GM12878 (cell line): ENCODE measurements around the gene DMKN. TPM values are rescaled to one million over a fixed set of nuclear protein-coding genes. Genes with fewer than 3 reads are reported as not detected.

ENCODE experiments used
- ATAC-seq: fragments of 200-7000 bp; cut with Tn5 transposase; 3 replicates; pipeline ENCODE4 v1.9.1; 2020; ENCODE audit warnings: mild to moderate bottlenecking, moderate library complexity
- BruUV-seq: library from RNA; stranded (reverse); fragments of 400-500 nt; replicated peaks from 2 replicates; lab custom pipeline; 2021; lab: Mats Ljungman, UMichigan
- CTCF ChIA-PET: fragments of 300-600 bp; sonication (Branson Sonifier 250); formaldehyde crosslinking; extraction: SDS; loops from one replicate; lab custom pipeline; 2021; ENCODE audit warnings: inconsistent platforms; lab: Yijun Ruan, JAX
- POLR2A ChIA-PET: fragments of 350-600 bp; formaldehyde crosslinking; extraction: SDS; loops from one replicate; lab custom pipeline; 2021; ENCODE audit warnings: inconsistent platforms; lab: Charles Lee
- RAD21 ChIA-PET: fragments of 300-600 bp; sonication (Branson Sonifier 250); formaldehyde crosslinking; loops from one replicate; lab custom pipeline; 2023; ENCODE audit warnings: antibody characterized with exemption; ENCODE audit not compliant: unreplicated experiment; lab: Charles Lee
- SMC1A ChIA-PET: fragments of 300-600 bp; sonication (Branson Sonifier 250); formaldehyde crosslinking; loops from one replicate; lab custom pipeline; 2023; ENCODE audit not compliant: unreplicated experiment, uncharacterized antibody; lab: Charles Lee
- DNase-seq: peaks from one replicate; pipeline ENCODE4 v3.0.0-alpha.2; 2011; ENCODE audit warnings: low read depth, low spot score
- FAIRE-seq: peaks from 3 replicates; lab custom pipeline; 2011; peaks lifted over from hg19 to GRCh38; lab: Jason Lieb, UNC
- H2AFZ ChIP-seq: 2 replicates; pipeline ENCODE4 v1.6.0; 2011; ENCODE audit warnings: low read depth, low read length, control low read depth; ENCODE audit not compliant: control insufficient read depth
- H3K27ac ChIP-seq: 2 replicates; pipeline ENCODE4 v1.5.1; 2011; ENCODE audit warnings: control low read depth; ENCODE audit not compliant: control insufficient read depth, insufficient read depth
- H3K27me3 ChIP-seq, 2 experiments: replicated peaks in 1 of 2; 2 replicates each; pipeline versions ENCODE4 v1.6.0 to v1.6.1; 2011; ENCODE audit warnings: low read length in 1 of 2; ENCODE audit not compliant: control insufficient read depth in 2 of 2, insufficient read depth in 2 of 2
- H3K36me3 ChIP-seq, 2 experiments: 2 replicates each; pipeline ENCODE4 v1.5.1; 2011; ENCODE audit warnings: low read length in 1 of 2; ENCODE audit not compliant: control insufficient read depth in 2 of 2, insufficient read depth in 2 of 2
- H3K4me1 ChIP-seq: 2 replicates; pipeline ENCODE4 v1.6.1; 2011; ENCODE audit warnings: mild to moderate bottlenecking, low read length, moderate library complexity, mixed read lengths; ENCODE audit not compliant: control insufficient read depth, insufficient read depth
- H3K4me2 ChIP-seq: 2 replicates; pipeline ENCODE4 v1.6.0; 2011; ENCODE audit warnings: control low read depth; ENCODE audit not compliant: control insufficient read depth, insufficient read depth
- H3K4me3 ChIP-seq: fragments of 200-600 bp; sonication (generic); 2 replicates; pipeline ENCODE4 v1.5.1; 2016
- H3K79me2 ChIP-seq: 2 replicates; pipeline ENCODE4 v1.6.0; 2011; ENCODE audit warnings: low read length; ENCODE audit not compliant: control insufficient read depth, insufficient read depth
- H3K9ac ChIP-seq: 2 replicates; pipeline ENCODE4 v1.8.0; 2011; ENCODE audit warnings: low read length, control low read depth, mixed read lengths; ENCODE audit not compliant: control insufficient read depth, insufficient read depth
- H3K9me3 ChIP-seq: replicated peaks from 3 replicates; pipeline ENCODE4 v1.5.1; 2011; ENCODE audit warnings: mild to moderate bottlenecking, low read length; ENCODE audit not compliant: control insufficient read depth, insufficient read depth
- H4K20me1 ChIP-seq: 2 replicates; pipeline ENCODE4 v1.6.0; 2011; ENCODE audit not compliant: control insufficient read depth, insufficient read depth
- BCLAF1 ChIP-seq: fragments of 450-650 bp; IDR thresholded peaks from 2 replicates; pipeline ENCODE4 v1.6.1; 2017; ENCODE audit warnings: antibody characterized with exemption, mild to moderate bottlenecking, moderate library complexity
- BHLHE40 ChIP-seq, 2 experiments: fragments of 450-650 bp in 1 of 2; IDR thresholded peaks; 2 replicates each; pipeline ENCODE4 v1.6.1; 2011 to 2017; ENCODE audit warnings: low read depth in 2 of 2, borderline replicate concordance in 1 of 2, improper control_type of control experiment in 1 of 2, low read length in 1 of 2, mild to moderate bottlenecking in 1 of 2
- CBX3 ChIP-seq: fragments of 200-600 bp; sonication (generic); IDR thresholded peaks from 2 replicates; pipeline ENCODE4 v1.6.1; 2016; ENCODE audit warnings: low read depth, borderline replicate concordance
- CEBPB ChIP-seq, 2 experiments: fragments of 150-350 bp in 1 of 2; IDR thresholded peaks; 2 replicates each; pipeline ENCODE4 v1.6.1; 2012 to 2014; ENCODE audit warnings: low read depth in 2 of 2, low read length in 2 of 2, borderline replicate concordance in 1 of 2, inconsistent platforms in 1 of 2
- E4F1 ChIP-seq: fragments of 450-650 bp; IDR thresholded peaks from 2 replicates; pipeline ENCODE4 v1.6.1; 2018; ENCODE audit warnings: borderline replicate concordance, mild to moderate bottlenecking; ENCODE audit not compliant: partially characterized antibody
- MAX ChIP-seq: IDR thresholded peaks from 2 replicates; pipeline ENCODE4 v1.6.1; 2012; ENCODE audit warnings: low read depth, low read length, improper control_type of control experiment
- MEF2B ChIP-seq: fragments of 450-650 bp; IDR thresholded peaks from 2 replicates; pipeline ENCODE4 v1.6.1; 2018; ENCODE audit warnings: mild to moderate bottlenecking, moderate library complexity; ENCODE audit not compliant: partially characterized antibody, poor library complexity, severe bottlenecking
- MTA3 ChIP-seq: IDR thresholded peaks from 2 replicates; pipeline ENCODE4 v1.6.1; 2012; ENCODE audit warnings: low read length, inconsistent platforms, borderline replicate concordance
- MYC ChIP-seq: IDR thresholded peaks from 2 replicates; pipeline ENCODE4 v1.6.1; 2011; ENCODE audit warnings: mild to moderate bottlenecking, low read length, moderate library complexity, inconsistent platforms; ENCODE audit not compliant: insufficient read depth, insufficient replicate concordance, insufficient read length, severe bottlenecking
- NBN ChIP-seq: fragments of 450-650 bp; IDR thresholded peaks from 2 replicates; pipeline ENCODE4 v1.6.1; 2016
- PAX5 ChIP-seq: IDR thresholded peaks from 2 replicates; pipeline ENCODE4 v1.6.1; 2011; ENCODE audit warnings: low read depth, low read length, borderline replicate concordance
- RFX5 ChIP-seq: IDR thresholded peaks from 2 replicates; pipeline ENCODE4 v1.6.1; 2011; ENCODE audit warnings: low read depth, low read length, improper control_type of control experiment
- SMC3 ChIP-seq: IDR thresholded peaks from 2 replicates; pipeline ENCODE4 v1.6.1; 2011; ENCODE audit warnings: low read length, improper control_type of control experiment, borderline replicate concordance
- SPI1 ChIP-seq: IDR thresholded peaks from 2 replicates; pipeline ENCODE4 v1.6.1; 2011; ENCODE audit warnings: low read depth, mild to moderate bottlenecking, low read length, moderate library complexity, borderline replicate concordance; ENCODE audit not compliant: insufficient read depth
- TCF12 ChIP-seq: IDR thresholded peaks from 2 replicates; pipeline ENCODE4 v1.6.1; 2011; ENCODE audit warnings: low read depth, mild to moderate bottlenecking, low read length
- TCF3 ChIP-seq: IDR thresholded peaks from 2 replicates; pipeline ENCODE4 v1.6.1; 2012; ENCODE audit warnings: low read depth, mild to moderate bottlenecking, low read length, borderline replicate concordance; ENCODE audit not compliant: insufficient read depth
- ZNF217 ChIP-seq: fragments of 450-650 bp; IDR thresholded peaks from 2 replicates; pipeline ENCODE4 v1.6.1; 2017; ENCODE audit warnings: antibody characterized with exemption, mild to moderate bottlenecking
- WGBS: methylation state at CpG from one replicate; pipeline ENCODE4 v1.1.6; 2016; ENCODE audit warnings: low lambda C conversion rate; ENCODE audit not compliant: insufficient replicate concordance, insufficient coverage; ENCODE audit errors: missing lambda C conversion rate; 5-methylcytosine and 5-hydroxymethylcytosine counted together
- in situ Hi-C: fragments of 300-500 bp; cut with MboI; formaldehyde crosslinking; loops from 9 replicates; pipeline ENCODE4 v1.14.3; 2018; ENCODE audit warnings: mixed read lengths
- intact Hi-C: fragments of 100-400 bp; cut with micrococcal nuclease; formaldehyde crosslinking; loops from one replicate; pipeline ENCODE4 v1.14.2; 2022; ENCODE audit not compliant: unreplicated experiment
- polyA plus RNA-seq, 11 experiments: library from polyadenylated mRNA; depleted of rRNA in 4 of 11; unstranded in 6 of 11; stranded (reverse) in 5 of 11; fragments of >200 nt; fragmentation: Nextera tagmentation in 4 of 11; fragmentation: Illumina TruSeq in 1 of 11; extraction: Ambion mirVana in 4 of 11; extraction: Trizol in 1 of 11; gene quantifications; 1 replicate in 1 of 11; 2 replicates in 10 of 11; pipeline versions ENCODE4 v1.2.1 to v1.2.3, GENCODE V29; 2011 to 2016; ENCODE audit warnings: inconsistent platforms in 2 of 11, missing spikeins in 2 of 11, low read depth in 1 of 11
- total RNA-seq, 4 experiments: library from RNA; depleted of rRNA in 3 of 4; stranded (reverse); fragments of >200 nt in 3 of 4; fragmentation: Illumina TruSeq in 1 of 4; extraction: Trizol in 1 of 4; gene quantifications; 2 replicates each; pipeline versions ENCODE4 v1.2.1 to v1.2.3, GENCODE V29; 2013 to 2021

The DMKN gene
- total and polyA plus RNA-seq, 10 of the 15 experiments (the other 5 are each of a cell fraction or from before 2014, with no cell fraction given) = 36.4 to 114 (median 58.6) TPM

GRCh38 chr19:35559781-35560180 is 46.3 kb upstream of the DMKN start (continued):
- TF ChIP-seq MAX (no peak), TCF12 (no peak), MTA3 (no peak)

DNA sequence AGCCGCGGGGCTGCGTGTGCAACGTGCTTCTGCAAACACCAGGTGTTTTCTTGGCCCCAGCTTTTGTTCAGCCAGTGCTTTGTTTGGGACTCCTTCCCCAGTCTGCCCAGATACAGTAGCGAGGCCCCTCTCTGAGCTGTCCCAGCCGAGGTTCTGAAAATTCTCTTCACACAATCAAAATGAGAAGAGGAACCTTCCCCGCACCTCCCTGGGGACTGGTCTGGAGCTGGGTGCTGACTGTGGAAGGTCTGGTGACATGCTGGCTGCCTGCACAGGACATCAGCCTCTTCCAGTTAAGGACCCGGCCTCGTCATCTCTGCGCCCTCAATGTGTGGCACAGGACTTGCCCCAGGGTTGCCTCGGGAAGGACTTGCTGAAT is 45.8 kb upstream of the DMKN start:
- SMC1A ChIA-PET = interaction anchor here (1.1 kb wide), 1 partner anchor 45 kb away, joined by 3 read pairs; no protein-coding TSS in a partner anchor
- H3K4me1 ChIP-seq = peaks cover 30% of the 10 kb centered on the region
- CTCF ChIA-PET = interaction anchor here (1.2 to 2.6 kb wide), 2 partner anchors 10 to 64 kb away, joined by 4 to 17 read pairs; no protein-coding TSS in a partner anchor
- no peaks in the 10 kb centered on the region; a peak in 2 of 4 replicates for H3K27me3 ChIP-seq
- H3K9ac ChIP-seq = no peak overlapping the region
- no peaks in the 10 kb centered on the region for H3K79me2 ChIP-seq
- peak overlapping the region; percentile 90 for H3K4me2 ChIP-seq
- no peak overlapping the region for H3K27ac ChIP-seq
- H3K9me3 ChIP-seq = no peaks in the 10 kb centered on the region; the same call in 2 of the 3 replicates
- RAD21 ChIA-PET = interaction anchor here (0.6 to 0.7 kb wide), 2 partner anchors 35 to 51 kb away, joined by 3 read pairs; no protein-coding TSS in a partner anchor
- H3K4me3 ChIP-seq = no peak overlapping the region
- BruUV-seq = no TSS peak
- no peak overlapping the region for H2AFZ ChIP-seq
- ATAC-seq (peak; percentile 87), DNase-seq (peak; percentile 46), FAIRE-seq (peak; percentile 44)
- intact Hi-C loops (no loop called here), in situ Hi-C loops (no loop called here)
- POLR2A ChIA-PET = interaction anchor here (0.6 to 1.0 kb wide), 2 partner anchors 89 to 347 kb away, joined by 3 read pairs; partner anchors contain the start of gene COX6B1
- H4K20me1 ChIP-seq = no peaks in the 10 kb centered on the region
- no peaks in the 10 kb centered on the region; a peak in 1 of 4 replicates for H3K36me3 ChIP-seq
- 1% methylated on average over 11 of the region's 11 CpGs for WGBS
- no peak for TF ChIP-seq MYC
- TF ChIP-seq SMC3 = no peak
- peak; percentile 94 for TF ChIP-seq MEF2B
- no peak for TF ChIP-seq ZNF217
- peak; percentile 90 for TF ChIP-seq RFX5
- TF ChIP-seq TCF3 = no peak
- peak; percentile 39; the same call in 1 of the 2 replicates for TF ChIP-seq NBN
- TF ChIP-seq CEBPB (IDR thresholded peaks at IDR 0.05; ENCODE audit: borderline replicate concordance in 1 of 2, low read depth in 2 of 2, low read length in 2 of 2) = no peak
- TF ChIP-seq BCLAF1 = no peak
- no peak for TF ChIP-seq CBX3
- no peak for TF ChIP-seq SPI1
- no peak for TF ChIP-seq PAX5
- TF ChIP-seq BHLHE40 (IDR thresholded peaks at IDR 0.05; ENCODE audit: borderline replicate concordance in 1 of 2, low read depth in 2 of 2, low read length in 1 of 2) = peak; percentile 29 to 51; a peak in 2 of 4 replicates
- TF ChIP-seq E4F1 = no peak
